Heart right ventricle (tissue), 16 donors: ENCODE measurements around the gene CYP2W1. TPM values are rescaled to one million over a fixed set of nuclear protein-coding genes. Genes with fewer than 3 reads are reported as not detected.

Experiments
- ATAC-seq, 8 donors: fragments of 200-7000 bp; cut with Tn5 transposase; one replicate each; pipeline ENCODE4 v1.9.1; 2020; ENCODE audit warnings: mild to moderate bottlenecking in 8 of 8, moderate library complexity in 8 of 8, moderate number of reproducible peaks in 1 of 8
- DNase-seq, 2 donors: peaks; one replicate each; pipeline ENCODE4 v3.0.0-alpha.2; 2020
- H3K27ac ChIP-seq, 10 donors: fragments of 200-600 bp; sonication (generic) in 2 of 10; one replicate each; pipeline versions ENCODE4 v1.5.0 to v1.8.0; 2020 to 2022; ENCODE audit warnings: mild to moderate bottlenecking in 3 of 10
- H3K27me3 ChIP-seq, 7 donors: fragments of 200-600 bp; one replicate each; pipeline ENCODE4 v1.8.0; 2021 to 2022; ENCODE audit warnings: mild to moderate bottlenecking in 2 of 7
- H3K36me3 ChIP-seq, 9 donors: fragments of 200-600 bp; sonication (generic) in 1 of 9; one replicate each; pipeline versions ENCODE4 v1.5.0 to v1.8.0; 2020 to 2022; ENCODE audit warnings: mild to moderate bottlenecking in 2 of 9
- H3K4me1 ChIP-seq, 9 donors: fragments of 200-600 bp; sonication (generic) in 1 of 9; one replicate each; pipeline versions ENCODE4 v1.5.0 to v1.8.0; 2020 to 2022; ENCODE audit warnings: mild to moderate bottlenecking in 4 of 9
- H3K4me3 ChIP-seq, 10 donors: fragments of 200-600 bp; sonication (generic) in 2 of 10; one replicate each; pipeline versions ENCODE4 v1.5.0 to v1.8.0; 2020 to 2022; ENCODE audit warnings: mild to moderate bottlenecking in 7 of 10, moderate library complexity in 2 of 10
- H3K9me3 ChIP-seq, 11 donors: fragments of 200-600 bp in 10 of 11; sonication (generic) in 2 of 11; one replicate each; pipeline versions ENCODE4 v1.5.0 to v1.8.0; 2013 to 2022; ENCODE audit warnings: mild to moderate bottlenecking in 2 of 11, control low read depth in 1 of 11, moderate library complexity in 1 of 11
- CTCF ChIP-seq, 9 donors: fragments of 200-600 bp; sonication (generic) in 2 of 9; IDR thresholded peaks; one replicate each; pipeline versions ENCODE4 v1.5.0 to v1.8.0; 2021 to 2022; ENCODE audit warnings: antibody characterized with exemption in 9 of 9, mild to moderate bottlenecking in 5 of 9, moderate library complexity in 1 of 9
- WGBS, 2 donors: extraction: QIAGEN DNeasy Blood & Tissue Kit; methylation state at CpG; one replicate each; pipeline ENCODE4 v1.1.7; 2013; ENCODE audit warnings: inconsistent platforms in 1 of 2; 5-methylcytosine and 5-hydroxymethylcytosine counted together
- intact Hi-C, 10 donors: fragments of 100-400 bp; cut with DNase I; formaldehyde crosslinking; loops; one replicate each; pipeline versions ENCODE4 v1.11.1 to v1.14.2; 2022
- polyA plus RNA-seq, 2 donors: library from polyadenylated mRNA; stranded (reverse); fragments of 200-250 nt; gene quantifications; one replicate each; pipeline ENCODE4 v1.2.3, GENCODE V29; 2013
- total RNA-seq, 10 donors: library from RNA; stranded (reverse); fragmentation: NEBNext Ultra II Directional in 3 of 10; extraction: Animal tissue kit (Norgen Biotek cat#: 25700) in 3 of 10; gene quantifications; one replicate each; pipeline versions ENCODE4 v1.2.1 to v1.2.4, GENCODE V29; 2021 to 2023
- donor health status: Arrhythmogenic right ventricular cardiomyopathy.
- donor health status: ischemic (EF 13 %, LVEDD 7.1; RV severe dilation, severe dysfunction).
- donor health status: healthy with polysubstance abuse.
- donor health status: DM: no; HTN: yes; CAD: no.
- donor health status: DM: no; HTN: no; CAD: no.
- donor health status: ischemic (EF 25% LVEDD 6.9; RV normal size, moderate dysfunction).
- donor health status: ischemic (EF 25% LVEDD 5.7; RV mildly dilated, moderate dysfunction).
- donor health status: healthy.
- donor health status: DM: yes; HTN: yes; CAD: no.
- donor health status: Ischemic cardiomyopathy.
- donor health status: ischemic (EF 35%, LVEDD 5.7; RV mildly dilated, moderate dysfunction).
- donor health status: nonischemic (EF 11% LVEDD 7.7; RV severe dilation, severe dysfunction).
- donor health status: DM: yes; HTN: yes; CAD: no.
- donor health status: PGD.
- donor health status: ischemic (EF 29% LVEDD 5.4; RV normal size, mild dysfunction).
- donor health status: nonischemic (EF 23%, LVEDD 6.1; RV moderate dilation, normal function).

CYP2W1 gene
- total and polyA plus RNA-seq, 12 donors, result not detected

GRCh38 chr7:1022356-1022755 is 39.4 kb downstream of the CYP2W1 start:
- ATAC-seq, result no peak
- no peaks in the 10 kb centered on the region for H3K27me3 ChIP-seq
- intact Hi-C loops, result no loop called here
- H3K9me3 ChIP-seq, result peaks cover 0 to 8% (median 0%) of the 10 kb centered on the region in 11 donors
- H3K4me3 ChIP-seq, result no peak overlapping the region
- H3K36me3 ChIP-seq, result peaks cover 0 to 37% (median 0%) of the 10 kb centered on the region in 9 donors
- peaks cover 0 to 21% (median 7%) of the 10 kb centered on the region in 9 donors for H3K4me1 ChIP-seq
- DNase-seq, result no peak
- H3K27ac ChIP-seq, result no peak overlapping the region
- TF ChIP-seq CTCF (IDR thresholded peaks at IDR 0.05), result no peak
- WGBS, 2 donors, result 97 to 98% methylated on average over 17 of the region's 17 CpGs

- no peak overlapping the region for H3K27ac ChIP-seq
- H3K4me3 ChIP-seq, result no peak overlapping the region
- 93 to 94% methylated on average over 45 of the region's 45 CpGs for WGBS, 2 donors
- H3K36me3 ChIP-seq, result peaks cover 0 to 34% (median 0%) of the 10 kb centered on the region in 9 donors
- ATAC-seq (no peak), DNase-seq (no peak)
- TF ChIP-seq CTCF (IDR thresholded peaks at IDR 0.05), result no peak
- H3K9me3 ChIP-seq, result peaks cover 0 to 8% (median 0%) of the 10 kb centered on the region in 11 donors
- intact Hi-C loops, result no loop called here
- no peaks in the 10 kb centered on the region for H3K27me3 ChIP-seq
- peaks cover 0 to 23% (median 10%) of the 10 kb centered on the region in 9 donors for H3K4me1 ChIP-seq
These were observed 40.0 kb downstream of the CYP2W1 start for GRCh38 chr7:1022801-1023465.

- Histone ChIP-seq H3K27me3 (no peaks in the 10 kb centered on the region), H3K9me3 (peaks cover 0 to 8% (median 0%) of the 10 kb centered on the region in 11 donors), H3K4me3 (no peak overlapping the region), H3K27ac (no peak overlapping the region), H3K36me3 (peaks cover 0 to 29% (median 0%) of the 10 kb centered on the region in 9 donors), H3K4me1 (peaks cover 3 to 31% (median 18%) of the 10 kb centered on the region in 9 donors)
- DNase-seq (no peak), ATAC-seq (no peak)
- intact Hi-C loops, result no loop called here
- 81 to 85% methylated on average over 15 of the region's 15 CpGs for WGBS, 2 donors
- TF ChIP-seq CTCF (IDR thresholded peaks at IDR 0.05), result no peak
These were observed 41.4 kb downstream of the CYP2W1 start for GRCh38 chr7:1024331-1024841.

- H3K4me3 ChIP-seq, result no peak overlapping the region
- no peak for TF ChIP-seq CTCF (IDR thresholded peaks at IDR 0.05)
- 92 to 94% methylated on average over 25 of the region's 25 CpGs for WGBS, 2 donors
- DNase-seq (no peak), ATAC-seq (no peak)
- H3K27me3 ChIP-seq, result no peaks in the 10 kb centered on the region
- peaks cover 3 to 38% (median 19%) of the 10 kb centered on the region in 9 donors for H3K4me1 ChIP-seq
- peaks cover 0 to 8% (median 0%) of the 10 kb centered on the region in 11 donors for H3K9me3 ChIP-seq
- no peak overlapping the region for H3K27ac ChIP-seq
- peaks cover 0 to 29% (median 0%) of the 10 kb centered on the region in 9 donors for H3K36me3 ChIP-seq
- intact Hi-C loops, result loop anchor here in 2 of 10 donors (5.0 kb wide), 1 partner anchor 37 kb away; no protein-coding TSS in a partner anchor
These were observed 42.1 kb downstream of the CYP2W1 start for GRCh38 chr7:1024876-1025742.
